Nasal cavity respiratory epithelium epithelial cell of viscerocranial mucosa (primary cell): ENCODE results near the gene RALY. TPM values are rescaled to one million over a fixed set of nuclear protein-coding genes. Genes with fewer than 3 reads are reported as not detected.

Experiments
- total RNA-seq: library from RNA; depleted of rRNA; stranded (reverse); fragments of >200 nt; gene quantifications from 2 replicates; pipeline ENCODE4 v1.2.3, GENCODE V29; 2014

RALY gene
- 57.8 and 89.3 TPM in 2 replicates for total RNA-seq

DNA sequence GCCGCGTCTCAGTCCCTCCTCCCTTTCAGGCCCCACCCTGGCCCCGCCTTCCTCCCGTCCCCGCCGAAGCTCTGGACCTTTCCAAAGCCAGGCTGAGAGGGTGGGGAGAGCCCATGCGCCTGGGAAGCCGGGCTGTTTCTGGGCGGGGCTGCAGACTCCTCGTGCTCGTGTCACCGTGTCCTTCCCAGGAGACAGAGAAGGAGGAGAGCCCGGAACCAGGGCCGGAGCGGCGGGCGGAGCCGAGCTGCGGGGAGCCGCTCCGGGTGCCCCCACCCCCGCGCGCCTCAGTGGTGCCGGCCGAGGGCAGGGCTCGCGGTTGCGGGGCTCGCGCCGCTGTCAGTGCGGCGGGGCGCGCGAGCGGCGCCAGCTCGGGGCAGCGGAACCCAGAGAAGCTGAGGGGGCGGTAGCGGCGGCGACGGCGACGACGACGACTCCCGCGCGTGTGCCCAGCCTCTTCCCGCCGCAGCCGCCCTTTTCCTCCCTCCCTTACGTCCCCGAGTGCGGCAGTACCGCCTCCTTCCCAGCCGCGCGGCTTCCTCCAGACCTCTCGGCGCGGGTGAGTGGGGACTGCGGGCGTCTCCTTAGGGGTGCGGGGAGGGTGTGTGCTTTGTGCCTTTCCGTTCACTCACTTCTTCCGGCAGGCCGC, at the start of gene RALY:
Gene RALY, plus strand, starts transcription at position 336 of the 646 bp plus-strand sequence. CDS start 78,164 bp downstream, outside the sequence.

DNA sequence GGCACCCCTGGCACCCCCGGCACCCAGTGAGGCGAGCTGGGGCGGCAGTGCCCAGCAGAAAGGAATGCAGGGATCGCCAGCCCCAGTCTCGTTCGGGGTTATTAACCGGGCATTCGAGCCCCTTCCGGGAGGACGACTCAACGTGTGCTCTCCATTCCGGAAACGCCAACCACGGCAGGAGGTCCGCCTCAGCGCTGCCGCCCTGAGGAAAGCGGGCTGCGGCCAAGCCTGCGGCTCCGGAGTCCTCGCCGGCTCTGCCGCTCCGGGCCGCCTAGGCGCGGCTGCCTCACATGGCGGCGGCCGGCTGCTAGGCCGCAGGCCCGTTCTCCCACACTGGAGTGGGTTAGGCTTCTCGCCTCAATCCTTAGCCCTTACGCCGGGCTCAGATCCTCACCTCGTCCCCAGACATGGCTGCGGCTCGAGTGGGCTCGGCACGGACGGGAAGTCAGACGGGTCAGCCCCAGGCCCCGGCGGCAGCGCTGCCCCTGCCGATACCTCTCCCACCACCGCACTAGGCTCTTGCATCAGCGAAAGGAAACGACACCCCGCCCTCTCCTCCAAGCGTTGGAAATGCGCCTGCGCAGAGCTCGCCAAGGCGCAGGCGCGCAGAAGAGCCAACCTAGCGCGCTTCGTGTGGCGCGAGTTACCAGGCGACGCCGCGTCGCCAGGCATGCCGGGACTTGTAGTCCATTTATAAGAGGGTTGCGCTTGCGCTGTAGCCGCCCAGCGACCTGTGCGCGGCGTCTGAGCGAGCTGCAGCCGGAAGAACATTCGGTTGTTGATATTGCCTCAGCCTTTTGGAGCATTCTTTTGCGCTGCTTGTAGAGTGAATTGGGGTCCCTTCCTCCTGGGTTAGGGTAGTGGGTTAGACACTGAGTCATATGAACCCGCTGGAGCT, 118.2 kb downstream of the RALY start, which contains the start of gene EIF2S2:
Gene EIF2S2, minus strand, starts transcription at position 542 of the 898 bp plus-strand sequence. Its CDS starts 133 bp downstream, at position 409.

Other genes with a start within 250 kb of the RALY start
- 18.5 and 48.1 TPM in 2 replicates for gene CHMP4B, start 182.6 kb upstream of the RALY start, total RNA-seq
- gene EIF2S2, start 118.3 kb downstream of the RALY start, total RNA-seq = 175 and 189 TPM in 2 replicates
- not detected in 2 replicates for gene ASIP, start 247.5 kb downstream of the RALY start, total RNA-seq